Epithelial cell of proximal tubule (primary cell): Measurements from ENCODE around the gene GRID1. TPM values are rescaled to one million over a fixed set of nuclear protein-coding genes. Genes with fewer than 3 reads are reported as not detected.

ENCODE experiments used
- DNase-seq: peaks from one replicate; pipeline ENCODE4 v3.0.0-alpha.2; 2011; ENCODE audit warnings: low read depth
- H3K4me3 ChIP-seq: 2 replicates; pipeline ENCODE4 v1.5.1; 2011; ENCODE audit warnings: low read depth, mild to moderate bottlenecking, low read length
- CTCF ChIP-seq: conservative IDR thresholded peaks from 2 replicates; pipeline ENCODE4 v1.5.1; 2012; ENCODE audit warnings: low read depth, mild to moderate bottlenecking, low read length
- total RNA-seq: library from RNA; depleted of rRNA; stranded (reverse); fragments of >200 nt; gene quantifications from 2 replicates; pipeline ENCODE4 v1.2.3, GENCODE V29; 2015

GRID1 gene
- total RNA-seq, 1 donor from 2014 or later: 0.52 TPM

GRCh38 chr10:86399879-86400704, 33.5 kb upstream of the GRID1 start:
- H3K4me3 ChIP-seq: peak overlapping the region; percentile 70

GRCh38 chr10:86399514-86399878, 32.9 kb upstream of the GRID1 start:
- no peak for DNase-seq
- no peak overlapping the region for H3K4me3 ChIP-seq
- TF ChIP-seq CTCF: no peak

More at GRCh38 chr10:86399879-86400704, 33.5 kb upstream of the GRID1 start:
- peak; percentile 84 for TF ChIP-seq CTCF
- peak; percentile 55 for DNase-seq

GRCh38 chr10:86397120-86397519, 30.5 kb upstream of the GRID1 start:
- TF ChIP-seq CTCF: no peak
- H3K4me3 ChIP-seq: no peak overlapping the region
- no peak for DNase-seq

DNA sequence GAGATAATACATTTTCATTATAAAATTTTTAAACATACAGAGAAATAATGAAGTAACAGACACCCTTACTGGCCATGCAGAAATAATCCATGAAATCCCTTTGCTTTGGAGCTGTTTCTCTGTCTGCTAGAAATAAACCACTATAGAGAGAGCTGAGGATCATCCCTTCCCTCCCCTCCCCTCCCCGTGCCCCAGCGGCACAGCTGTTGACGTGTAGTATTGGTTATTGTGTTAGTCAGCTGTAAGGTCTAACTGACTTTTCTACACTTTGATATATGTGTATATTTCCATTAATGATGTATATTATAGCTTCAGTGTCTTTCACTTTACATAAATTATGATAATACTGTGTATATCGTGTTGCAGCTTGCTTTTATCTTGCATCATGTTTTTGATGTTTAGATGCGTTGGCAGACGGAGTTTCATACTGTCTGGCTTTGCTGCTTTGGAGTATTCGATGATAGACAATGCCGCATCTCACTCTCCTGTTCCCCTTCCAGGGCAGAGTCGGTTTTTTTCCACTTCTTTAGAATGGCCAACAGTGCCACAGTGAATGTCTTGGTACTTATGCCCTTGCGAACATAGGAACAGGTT, 27.4 kb upstream of the GRID1 start:
- TF ChIP-seq CTCF: no peak
- no peak for DNase-seq
- no peak overlapping the region for H3K4me3 ChIP-seq

- DNase-seq: no peak
- H3K4me3 ChIP-seq: no peak overlapping the region
- TF ChIP-seq CTCF: no peak
Measured at GRCh38 chr10:86393362-86393761, 26.8 kb upstream of the GRID1 start.

GRCh38 chr10:86392723-86393094, 26.1 kb upstream of the GRID1 start:
- DNase-seq: no peak
- no peak overlapping the region for H3K4me3 ChIP-seq
- TF ChIP-seq CTCF: no peak
